ENCODE measurements around the gene DLG4.
A peak's percentile ranks its signal among the peaks of the same experiment; 100 is the strongest.

Gene DLG4

GRCh38 chr17:7223375-7223774 lies 3.7 kb upstream of the DLG4 start:
- no peak for DNase-seq (ENCODE audit: low read depth)
- no peak overlapping the region for H3K4me3 ChIP-seq (ENCODE audit: low read depth, low read length)
- in situ Hi-C loops (cut with HindIII; ENCODE audit: low sequenced_read_pairs): no loop called here
- no peak for TF ChIP-seq CTCF (IDR thresholded peaks at IDR 0.05; ENCODE audit: low read depth, low read length, missing control alignments)

GRCh38 chr17:7222972-7223292 lies 3.3 kb upstream of the DLG4 start:
- no peak for DNase-seq (ENCODE audit: low read depth)
- in situ Hi-C loops (cut with HindIII; ENCODE audit: low sequenced_read_pairs): no loop called here
- no peak for TF ChIP-seq CTCF (IDR thresholded peaks at IDR 0.05; ENCODE audit: low read depth, low read length, missing control alignments)
- no peak overlapping the region for H3K4me3 ChIP-seq (ENCODE audit: low read depth, low read length)

GRCh38 chr17:7222093-7222971 lies 2.7 kb upstream of the DLG4 start:
- DNase-seq (ENCODE audit: low read depth): no peak
- no peak for TF ChIP-seq CTCF (IDR thresholded peaks at IDR 0.05; ENCODE audit: low read depth, low read length, missing control alignments)
- in situ Hi-C loops (cut with HindIII; ENCODE audit: low sequenced_read_pairs): no loop called here
- no peak overlapping the region for H3K4me3 ChIP-seq (ENCODE audit: low read depth, low read length)

GRCh38 chr17:7221278-7222092 lies 1.8 kb upstream of the DLG4 start:
- no peak overlapping the region for H3K4me3 ChIP-seq (ENCODE audit: low read depth, low read length)
- no peak for DNase-seq (ENCODE audit: low read depth)
- in situ Hi-C loops (cut with HindIII; ENCODE audit: low sequenced_read_pairs): no loop called here
- no peak for TF ChIP-seq CTCF (IDR thresholded peaks at IDR 0.05; ENCODE audit: low read depth, low read length, missing control alignments)

- peak; percentile 50 for TF ChIP-seq CTCF (IDR thresholded peaks at IDR 0.05; ENCODE audit: low read depth, low read length, missing control alignments)
- in situ Hi-C loops (cut with HindIII; ENCODE audit: low sequenced_read_pairs): no loop called here
- peak overlapping the region; percentile 84 for H3K4me3 ChIP-seq (ENCODE audit: low read depth, low read length)
- DNase-seq (ENCODE audit: low read depth): no peak
Measured at GRCh38 chr17:7220593-7221277, 1.1 kb upstream of the DLG4 start.

GRCh38 chr17:7219229-7219811 lies 316 bp downstream of the DLG4 start:
- no peak for TF ChIP-seq CTCF (IDR thresholded peaks at IDR 0.05; ENCODE audit: low read depth, low read length, missing control alignments)
- peak overlapping the region; percentile 84 for H3K4me3 ChIP-seq (ENCODE audit: low read depth, low read length)
- in situ Hi-C loops (cut with HindIII; ENCODE audit: low sequenced_read_pairs): no loop called here
- no peak for DNase-seq (ENCODE audit: low read depth)
